H9 (cell line): ENCODE measurements around the gene PHACTR1. TPM values are rescaled to one million over a fixed set of nuclear protein-coding genes. Genes with fewer than 3 reads are reported as not detected.

Experiments
- DNase-seq: peaks from one replicate; pipeline ENCODE4 v3.0.0-alpha.2; 2017
- H2AFZ ChIP-seq: one replicate; pipeline ENCODE4 v1.6.1; 2013; ENCODE audit warnings: mild to moderate bottlenecking, low read length, control low read depth, moderate library complexity
- H2AK5ac ChIP-seq: 2 replicates; pipeline ENCODE4 v1.6.1; 2013; ENCODE audit warnings: low read length, control low read depth, mixed read lengths; ENCODE audit not compliant: insufficient read length
- H2BK120ac ChIP-seq: one replicate; pipeline ENCODE4 v1.6.1; 2013; ENCODE audit warnings: low read depth, mild to moderate bottlenecking, low read length, control low read depth, inconsistent platforms; ENCODE audit not compliant: poor library complexity, severe bottlenecking
- H2BK12ac ChIP-seq: 2 replicates; pipeline ENCODE4 v1.6.1; 2013; ENCODE audit warnings: low read length, control low read depth, mixed read lengths, low read depth; ENCODE audit not compliant: insufficient read length
- H2BK15ac ChIP-seq: 2 replicates; pipeline ENCODE4 v1.6.1; 2013; ENCODE audit warnings: low read depth, low read length, control low read depth
- H2BK20ac ChIP-seq: one replicate; pipeline ENCODE4 v1.6.1; 2013; ENCODE audit warnings: low read depth, mild to moderate bottlenecking, low read length, control low read depth, inconsistent platforms; ENCODE audit not compliant: poor library complexity, severe bottlenecking
- H2BK5ac ChIP-seq: 2 replicates; pipeline ENCODE4 v1.6.1; 2013; ENCODE audit warnings: low read length, control low read depth, mixed read lengths; ENCODE audit not compliant: insufficient read length
- H3K14ac ChIP-seq: 2 replicates; pipeline ENCODE4 v1.6.1; 2013; ENCODE audit warnings: low read length, control low read depth; ENCODE audit not compliant: insufficient read depth
- H3K18ac ChIP-seq: 2 replicates; pipeline ENCODE4 v1.6.1; 2013; ENCODE audit warnings: low read depth, mild to moderate bottlenecking, mixed read lengths, low read length, control low read depth; ENCODE audit not compliant: insufficient read length
- H3K23ac ChIP-seq: 2 replicates; pipeline ENCODE4 v1.6.1; 2013; ENCODE audit warnings: low read length, control low read depth, mixed read lengths, low read depth; ENCODE audit not compliant: insufficient read length
- H3K23me2 ChIP-seq: 2 replicates; pipeline ENCODE4 v1.6.1; 2013; ENCODE audit warnings: low read depth, mild to moderate bottlenecking, mixed read lengths, low read length, control low read depth; ENCODE audit not compliant: insufficient read length, poor library complexity, severe bottlenecking
- H3K27ac ChIP-seq: 2 replicates; pipeline ENCODE4 v1.5.1; 2013; ENCODE audit warnings: low read length, control low read depth, mixed read lengths, low read depth; ENCODE audit not compliant: insufficient read length
- H3K27me3 ChIP-seq: 2 replicates; pipeline ENCODE4 v1.6.1; 2013; ENCODE audit warnings: low read length, control low read depth, inconsistent platforms; ENCODE audit not compliant: insufficient read depth
- H3K4ac ChIP-seq: 2 replicates; pipeline ENCODE4 v1.6.1; 2013; ENCODE audit warnings: low read depth, mild to moderate bottlenecking, control low read depth, inconsistent platforms, low read length, moderate library complexity
- H3K4me1 ChIP-seq: 2 replicates; pipeline ENCODE4 v1.6.1; 2013; ENCODE audit warnings: low read length, control low read depth, inconsistent platforms; ENCODE audit not compliant: insufficient read depth
- H3K4me2 ChIP-seq: 2 replicates; pipeline ENCODE4 v1.6.1; 2013; ENCODE audit warnings: low read length, control low read depth, mixed read lengths; ENCODE audit not compliant: insufficient read length, insufficient read depth
- H3K56ac ChIP-seq: 2 replicates; pipeline ENCODE4 v1.6.1; 2013; ENCODE audit warnings: low read depth, mild to moderate bottlenecking, mixed read lengths, low read length, control low read depth; ENCODE audit not compliant: insufficient read length
- H3K79me1 ChIP-seq: 2 replicates; pipeline ENCODE4 v1.6.1; 2013; ENCODE audit warnings: low read depth, mild to moderate bottlenecking, moderate library complexity, low read length, control low read depth, inconsistent platforms; ENCODE audit not compliant: insufficient read depth, poor library complexity, severe bottlenecking
- H3K79me2 ChIP-seq: 2 replicates; pipeline ENCODE4 v1.6.1; 2013; ENCODE audit warnings: low read length, control low read depth, inconsistent platforms; ENCODE audit not compliant: insufficient read depth
- H3K9ac ChIP-seq: 2 replicates; pipeline ENCODE4 v1.6.1; 2013; ENCODE audit warnings: low read length, control low read depth, mixed read lengths; ENCODE audit not compliant: insufficient read length; ENCODE audit errors: extremely low read depth
- H3K9me3 ChIP-seq: one replicate; pipeline ENCODE4 v1.6.1; 2013; ENCODE audit warnings: low read depth, low read length, inconsistent platforms; ENCODE audit not compliant: control insufficient read depth
- H3T11ph ChIP-seq: one replicate; pipeline ENCODE4 v1.6.1; 2013; ENCODE audit warnings: mild to moderate bottlenecking, low read length, control low read depth, inconsistent platforms
- H4K20me1 ChIP-seq: one replicate; pipeline ENCODE4 v1.6.1; 2013; ENCODE audit not compliant: control insufficient read depth, insufficient read length, insufficient read depth
- H4K5ac ChIP-seq: 2 replicates; pipeline ENCODE4 v1.6.1; 2013; ENCODE audit warnings: low read depth, mild to moderate bottlenecking, mixed read lengths, low read length, control low read depth; ENCODE audit not compliant: insufficient read length
- H4K8ac ChIP-seq: replicated peaks from 2 replicates; pipeline ENCODE4 v1.6.1; 2013; ENCODE audit warnings: low read length, control low read depth, mixed read lengths, low read depth; ENCODE audit not compliant: insufficient read length
- H4K91ac ChIP-seq: 2 replicates; pipeline ENCODE4 v1.6.1; 2013; ENCODE audit warnings: low read depth, mild to moderate bottlenecking, moderate library complexity, mixed read lengths, low read length, control low read depth; ENCODE audit not compliant: insufficient read length
- H3K27ac Mint-ChIP-seq, 3 experiments: 2 replicates in 2 of 3; 3 replicates in 1 of 3; pipeline ENCODE4 v1.8.0; 2020 to 2021; ENCODE audit warnings: mixed read lengths in 3 of 3, mild to moderate bottlenecking in 1 of 3, moderate library complexity in 1 of 3
- H3K27me3 Mint-ChIP-seq: 2 replicates; pipeline ENCODE4 v1.8.0; 2021; ENCODE audit warnings: low read depth, mild to moderate bottlenecking, moderate library complexity, mixed read lengths
- H3K36me3 Mint-ChIP-seq, 3 experiments: 2 replicates in 2 of 3; 3 replicates in 1 of 3; pipeline ENCODE4 v1.8.0; 2020 to 2021; ENCODE audit warnings: low read depth in 3 of 3, mixed read lengths in 3 of 3; ENCODE audit not compliant: insufficient read depth in 1 of 3
- H3K4me1 Mint-ChIP-seq, 2 experiments: 2 replicates each; pipeline ENCODE4 v1.8.0; 2020; ENCODE audit warnings: mixed read lengths in 2 of 2
- H3K4me3 Mint-ChIP-seq, 2 experiments: 2 replicates in 1 of 2; 3 replicates in 1 of 2; pipeline ENCODE4 v1.8.0; 2020 to 2021; ENCODE audit warnings: mild to moderate bottlenecking in 2 of 2, mixed read lengths in 2 of 2, moderate library complexity in 1 of 2
- H3K9me3 Mint-ChIP-seq, 2 experiments: 2 replicates in 1 of 2; 3 replicates in 1 of 2; pipeline ENCODE4 v1.8.0; 2020; ENCODE audit warnings: mild to moderate bottlenecking in 2 of 2, mixed read lengths in 2 of 2, moderate library complexity in 1 of 2
- CTCF ChIP-seq: fragments of 200-600 bp; sonication (generic); conservative IDR thresholded peaks from 3 replicates; pipeline ENCODE4 v1.8.0; 2021; ENCODE audit warnings: antibody characterized with exemption, mild to moderate bottlenecking
- WGBS: extraction: QIAGEN DNeasy Blood & Tissue Kit; methylation state at CpG from one replicate; pipeline ENCODE4 v1.1.7; 2013; ENCODE audit warnings: missing lambda C conversion rate, low lambda C conversion rate, mixed read lengths; ENCODE audit not compliant: insufficient read length; ENCODE audit errors: extremely low coverage; 5-methylcytosine and 5-hydroxymethylcytosine counted together
- total RNA-seq: library from RNA; stranded (reverse); gene quantifications from 2 replicates; pipeline ENCODE4 v1.2.1, GENCODE V29; 2021

The PHACTR1 gene
- total RNA-seq, 1 experiment from 2014 or later, result 15.9 TPM

- Histone ChIP-seq H3K27ac (no peak overlapping the region), H3K4me2 (no peak overlapping the region), H3K23ac (no peak overlapping the region), H3K9me3 (no peaks in the 10 kb centered on the region), H4K20me1 (no peaks in the 10 kb centered on the region), H3K79me2 (no peaks in the 10 kb centered on the region), H2BK15ac (no peak overlapping the region), H3K18ac (no peak overlapping the region), H4K5ac (no peak overlapping the region), H2AK5ac (no peak overlapping the region), H3K23me2 (no peaks in the 10 kb centered on the region), H4K8ac (no peak overlapping the region), H3T11ph (no peak overlapping the region), H2BK120ac (no peak overlapping the region), H3K27me3 (no peaks in the 10 kb centered on the region), H2BK20ac (no peak overlapping the region), H3K4ac (no peak overlapping the region), H3K56ac (no peak overlapping the region), H2BK12ac (no peak overlapping the region), H3K9ac (no peak overlapping the region), H4K91ac (no peak overlapping the region), H2AFZ (no peak overlapping the region), H2BK5ac (no peak overlapping the region), H3K79me1 (no peaks in the 10 kb centered on the region), H3K4me1 (no peaks in the 10 kb centered on the region; the same call in 1 of the 2 replicates), H3K14ac (no peak overlapping the region)
- Mint-ChIP-seq H3K4me1 (peaks cover 9 to 14% of the 10 kb centered on the region in 2 experiments; a peak in 3 of 4 replicates), H3K9me3 (no peaks in the 10 kb centered on the region), H3K36me3 (no peaks in the 10 kb centered on the region; a peak in 1 of 7 replicates), H3K27ac (no peak overlapping the region), H3K4me3 (no peak overlapping the region), H3K27me3 (no peaks in the 10 kb centered on the region)
- DNase-seq, result no peak
- no peak for TF ChIP-seq CTCF
- WGBS, result no CpG with 5 or more reads among the region's 3 CpGs
These were observed 285.4 kb downstream of the PHACTR1 start for GRCh38 chr6:13001927-13002326.
